B cell (primary cell): ENCODE measurements around the gene IL20RA.

ENCODE experiments used
- CTCF ChIP-seq: fragments of 200-600 bp; IDR thresholded peaks from one replicate; pipeline ENCODE4 v1.8.0; 2022; ENCODE audit warnings: antibody characterized with exemption, mild to moderate bottlenecking
- EZH2 ChIP-seq: IDR thresholded peaks from 2 replicates; pipeline ENCODE4 v1.6.1; 2012; ENCODE audit warnings: borderline replicate concordance, low read depth, mild to moderate bottlenecking, moderate library complexity, low read length; ENCODE audit not compliant: insufficient read depth, poor library complexity, severe bottlenecking

- TF ChIP-seq CTCF: no peak
- TF ChIP-seq EZH2: no peak
Observed at GRCh38 chr6:137013738-137014602, 30.8 kb downstream of the IL20RA start.
